Heart left ventricle (tissue), 16 donors: ENCODE results near the gene SLK. TPM values are rescaled to one million over a fixed set of nuclear protein-coding genes. Genes with fewer than 3 reads are reported as not detected.

Experiments used
- ATAC-seq, 4 donors: fragments of 200-7000 bp; cut with Tn5 transposase; one replicate each; pipeline ENCODE4 v1.9.1; 2020 to 2022; ENCODE audit warnings: moderate library complexity in 4 of 4, mild to moderate bottlenecking in 3 of 4, moderate number of reproducible peaks in 1 of 4
- DNase-seq, 5 donors: peaks; one replicate each; pipeline ENCODE4 v3.0.0-alpha.2; 2020
- H3K27ac ChIP-seq, 12 donors: fragments of 200-600 bp; sonication (generic) in 4 of 12; one replicate each; pipeline versions ENCODE4 v1.5.0 to v1.8.0; 2016 to 2022; ENCODE audit warnings: mild to moderate bottlenecking in 2 of 12
- H3K27me3 ChIP-seq, 9 donors: fragments of 200-600 bp; sonication (generic) in 2 of 9; one replicate each; pipeline versions ENCODE4 v1.5.1 to v1.8.0; 2016 to 2022; ENCODE audit warnings: mild to moderate bottlenecking in 3 of 9
- H3K36me3 ChIP-seq, 9 donors: fragments of 200-600 bp; sonication (generic) in 2 of 9; one replicate each; pipeline versions ENCODE4 v1.5.0 to v1.8.0; 2018 to 2022; ENCODE audit warnings: mild to moderate bottlenecking in 2 of 9
- H3K4me1 ChIP-seq, 12 donors: fragments of 200-600 bp; sonication (generic) in 4 of 12; one replicate each; pipeline versions ENCODE4 v1.5.0 to v1.8.0; 2016 to 2022; ENCODE audit warnings: mild to moderate bottlenecking in 3 of 12
- H3K4me3 ChIP-seq, 12 donors: fragments of 200-600 bp; sonication (generic) in 4 of 12; one replicate each; pipeline versions ENCODE4 v1.5.0 to v1.8.0; 2017 to 2022; ENCODE audit warnings: mild to moderate bottlenecking in 9 of 12, moderate library complexity in 4 of 12
- H3K9me3 ChIP-seq, 12 donors: fragments of 200-600 bp; sonication (generic) in 4 of 12; one replicate each; pipeline versions ENCODE4 v1.5.0 to v1.8.0; 2016 to 2022; ENCODE audit warnings: mild to moderate bottlenecking in 1 of 12
- POLR2A ChIP-seq, 2 donors: fragments of 450-650 bp; IDR thresholded peaks; one replicate each; pipeline ENCODE4 v1.6.1; 2017; ENCODE audit warnings: antibody characterized with exemption in 2 of 2, mild to moderate bottlenecking in 2 of 2, moderate library complexity in 2 of 2
- WGBS, 4 donors: extraction: QIAGEN DNeasy Blood & Tissue Kit in 2 of 4; methylation state at CpG; one replicate each; pipeline versions ENCODE4 v1.1.5 to v1.1.7; 2013 to 2018; 5-methylcytosine and 5-hydroxymethylcytosine counted together
- intact Hi-C, 10 donors: fragments of 100-400 bp; cut with DNase I; formaldehyde crosslinking; loops; one replicate each; pipeline versions ENCODE4 v1.11.1 to v1.14.2; 2022
- polyA plus RNA-seq, 2 donors: library from polyadenylated mRNA; stranded (reverse); fragments of 200-250 nt; gene quantifications; one replicate each; pipeline ENCODE4 v1.2.3, GENCODE V29; 2013
- total RNA-seq, 9 donors: library from RNA; depleted of rRNA in 2 of 9; stranded (reverse); fragments of >200 nt in 2 of 9; fragmentation: NEBNext Ultra II Directional in 3 of 9; extraction: Animal tissue kit (Norgen Biotek cat#: 25700) in 3 of 9; gene quantifications; one replicate each; pipeline versions ENCODE4 v1.1.0 to v1.2.4, GENCODE V29; 2016 to 2023
- TF ChIP-seq, protein P1 (sequence below), 12 donors: fragments of 200-600 bp; sonication (generic) in 4 of 12; IDR thresholded peaks; one replicate each; pipeline versions ENCODE4 v1.5.0 to v1.8.0; 2018 to 2022; ENCODE audit warnings: antibody characterized with exemption in 12 of 12, mild to moderate bottlenecking in 5 of 12
- donor health status: ischemic (EF 13 %, LVEDD 7.1; RV severe dilation, severe dysfunction).
- donor health status: healthy with polysubstance abuse.
- donor health status: DM: no; HTN: yes; CAD: no.
- donor health status: DM: no; HTN: no; CAD: no.
- donor health status: ischemic (EF 25% LVEDD 6.9; RV normal size, moderate dysfunction).
- donor health status: ischemic (EF 25% LVEDD 5.7; RV mildly dilated, moderate dysfunction).
- donor health status: healthy.
- donor health status: DM: yes; HTN: yes; CAD: no.
- donor health status: ischemic (EF 35%, LVEDD 5.7; RV mildly dilated, moderate dysfunction).
- donor health status: nonischemic (EF 11% LVEDD 7.7; RV severe dilation, severe dysfunction).
- donor health status: DM: yes; HTN: yes; CAD: no.
- donor health status: PGD.
- donor health status: ischemic (EF 29% LVEDD 5.4; RV normal size, mild dysfunction).
- donor health status: nonischemic (EF 23%, LVEDD 6.1; RV moderate dilation, normal function).

SLK gene
- total and polyA plus RNA-seq, 11 donors: 10.0 to 57.8 (median 45.2) TPM

DNA sequence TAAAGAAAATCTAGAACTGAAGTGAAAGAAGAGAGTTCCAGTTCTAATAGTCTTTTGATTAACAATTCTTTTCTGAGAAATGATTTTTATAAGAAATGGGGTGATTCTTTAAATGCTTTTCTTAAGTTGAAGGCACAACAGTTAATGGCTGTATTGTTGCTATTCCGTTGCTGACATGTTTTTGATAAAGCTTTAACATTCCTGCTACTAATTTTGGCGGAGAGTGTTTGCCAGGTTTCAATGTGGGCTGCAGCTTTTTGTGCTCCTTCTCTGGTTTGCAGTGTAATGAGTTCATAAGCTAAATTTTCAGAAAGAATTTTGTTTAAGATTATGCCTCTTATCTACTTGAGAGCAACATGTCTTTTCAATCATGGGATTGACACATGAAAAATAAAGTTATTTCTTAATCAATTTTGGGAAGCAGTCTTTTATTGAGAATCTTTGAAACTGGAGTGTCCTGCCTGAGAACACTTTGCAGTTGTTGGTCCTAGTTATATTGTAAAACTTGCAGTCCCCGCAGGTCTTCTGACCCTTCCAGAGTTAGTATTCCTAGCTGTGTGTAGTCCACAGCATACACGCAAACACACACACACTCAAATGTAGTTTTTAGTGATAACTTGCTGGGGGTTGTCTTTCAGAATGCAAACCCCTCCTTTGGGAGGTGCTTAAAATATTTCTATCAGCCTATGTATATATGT is 62.0 kb downstream of the SLK start:
- H3K4me1 ChIP-seq: peaks cover 0 to 27% (median 18%) of the 10 kb centered on the region in 12 donors
- H3K27ac ChIP-seq: peak overlapping the region; percentile 10 to 86 (median 78)
- no peaks in the 10 kb centered on the region for H3K9me3 ChIP-seq
- intact Hi-C loops: loop anchor here in 4 of 10 donors (2.0 to 10.0 kb wide), 3 partner anchors 92 to 144 kb away; partner anchors contain the start of gene SFR1 (in 2 of the 4)
- WGBS, 4 donors: 32 to 43% (median 41%) methylated on average over 4 of the region's 4 CpGs
- peaks cover 0 to 77% (median 54%) of the 10 kb centered on the region in 9 donors for H3K36me3 ChIP-seq
- H3K4me3 ChIP-seq: no peak overlapping the region
- DNase-seq (no peak), ATAC-seq (peak; percentile 14 to 53 (median 46))
- TF ChIP-seq POLR2A (IDR thresholded peaks at IDR 0.05): no peak
- TF ChIP-seq, protein P1, sequence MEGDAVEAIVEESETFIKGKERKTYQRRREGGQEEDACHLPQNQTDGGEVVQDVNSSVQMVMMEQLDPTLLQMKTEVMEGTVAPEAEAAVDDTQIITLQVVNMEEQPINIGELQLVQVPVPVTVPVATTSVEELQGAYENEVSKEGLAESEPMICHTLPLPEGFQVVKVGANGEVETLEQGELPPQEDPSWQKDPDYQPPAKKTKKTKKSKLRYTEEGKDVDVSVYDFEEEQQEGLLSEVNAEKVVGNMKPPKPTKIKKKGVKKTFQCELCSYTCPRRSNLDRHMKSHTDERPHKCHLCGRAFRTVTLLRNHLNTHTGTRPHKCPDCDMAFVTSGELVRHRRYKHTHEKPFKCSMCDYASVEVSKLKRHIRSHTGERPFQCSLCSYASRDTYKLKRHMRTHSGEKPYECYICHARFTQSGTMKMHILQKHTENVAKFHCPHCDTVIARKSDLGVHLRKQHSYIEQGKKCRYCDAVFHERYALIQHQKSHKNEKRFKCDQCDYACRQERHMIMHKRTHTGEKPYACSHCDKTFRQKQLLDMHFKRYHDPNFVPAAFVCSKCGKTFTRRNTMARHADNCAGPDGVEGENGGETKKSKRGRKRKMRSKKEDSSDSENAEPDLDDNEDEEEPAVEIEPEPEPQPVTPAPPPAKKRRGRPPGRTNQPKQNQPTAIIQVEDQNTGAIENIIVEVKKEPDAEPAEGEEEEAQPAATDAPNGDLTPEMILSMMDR (IDR thresholded peaks at IDR 0.05): no peak
- no peaks in the 10 kb centered on the region for H3K27me3 ChIP-seq

DNA sequence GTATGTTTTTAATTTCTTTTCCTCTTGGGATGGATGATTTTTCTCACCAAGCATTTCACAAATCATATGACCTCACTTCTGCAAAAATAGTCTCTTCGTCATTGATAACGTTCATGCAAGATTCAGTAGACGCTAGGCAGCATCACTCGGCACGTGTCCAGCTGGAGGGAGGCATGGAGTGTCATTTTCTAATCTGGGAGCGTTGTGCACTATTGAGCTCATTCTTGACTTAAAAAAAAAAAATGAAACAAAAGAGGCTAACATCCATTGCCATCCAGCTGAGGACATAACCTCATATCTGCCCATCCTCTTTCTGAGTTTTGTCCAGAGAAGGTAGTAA is 62.6 kb downstream of the SLK start:
- Histone ChIP-seq H3K27me3 (no peaks in the 10 kb centered on the region), H3K4me3 (no peak overlapping the region), H3K9me3 (no peaks in the 10 kb centered on the region), H3K27ac (peak overlapping the region in 11 of 12 donors; percentile 18 to 86 (median 81)), H3K4me1 (peaks cover 0 to 27% (median 16%) of the 10 kb centered on the region in 12 donors), H3K36me3 (peaks cover 0 to 75% (median 49%) of the 10 kb centered on the region in 9 donors)
- ATAC-seq: peak; percentile 81 to 89 (median 84)
- peak; percentile 87 to 93 (median 89) for DNase-seq
- intact Hi-C loops: loop anchor here in 4 of 10 donors (2.0 to 10.0 kb wide), 3 partner anchors 91 to 145 kb away; partner anchors contain the start of gene SFR1 (in 2 of the 4)
- TF ChIP-seq POLR2A (IDR thresholded peaks at IDR 0.05): no peak
- TF ChIP-seq, protein P1 (IDR thresholded peaks at IDR 0.05): no peak
- WGBS, 4 donors: 30 to 44% (median 35%) methylated on average over 6 of the region's 6 CpGs

DNA sequence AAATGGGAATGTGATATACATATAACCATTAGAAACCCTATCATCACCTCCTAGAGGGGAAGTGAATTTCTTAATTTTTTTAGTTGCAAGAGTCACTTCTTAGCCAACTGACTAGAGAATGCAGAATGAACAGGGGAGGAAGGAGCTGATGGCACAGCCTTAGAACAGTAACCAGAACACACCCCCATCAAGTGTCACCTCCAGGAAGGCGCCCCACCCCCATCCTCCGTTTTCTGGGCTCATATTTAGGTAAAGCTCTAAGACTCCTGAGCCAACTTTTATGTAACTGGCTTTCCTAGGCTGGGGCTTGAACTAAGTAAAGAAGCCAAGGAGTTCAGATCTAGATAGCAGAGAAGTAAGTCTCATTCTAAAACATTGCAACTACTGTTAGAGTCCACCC is 64.7 kb downstream of the SLK start:
- peaks cover 0 to 53% (median 27%) of the 10 kb centered on the region in 9 donors for H3K36me3 ChIP-seq
- intact Hi-C loops: loop anchor here in 1 of 10 donors (5.0 kb wide), 1 partner anchor 86 kb away; no protein-coding TSS in a partner anchor
- H3K27ac ChIP-seq: no peak overlapping the region
- no peaks in the 10 kb centered on the region for H3K9me3 ChIP-seq
- TF ChIP-seq POLR2A (IDR thresholded peaks at IDR 0.05): no peak
- TF ChIP-seq, protein P1 (IDR thresholded peaks at IDR 0.05): no peak
- no peak overlapping the region for H3K4me3 ChIP-seq
- no peak for ATAC-seq
- 72 to 81% (median 76%) methylated on average over 2 of the region's 2 CpGs for WGBS, 4 donors
- H3K27me3 ChIP-seq: no peaks in the 10 kb centered on the region
- H3K4me1 ChIP-seq: peaks cover 0 to 27% (median 16%) of the 10 kb centered on the region in 12 donors
- no peak for DNase-seq

DNA sequence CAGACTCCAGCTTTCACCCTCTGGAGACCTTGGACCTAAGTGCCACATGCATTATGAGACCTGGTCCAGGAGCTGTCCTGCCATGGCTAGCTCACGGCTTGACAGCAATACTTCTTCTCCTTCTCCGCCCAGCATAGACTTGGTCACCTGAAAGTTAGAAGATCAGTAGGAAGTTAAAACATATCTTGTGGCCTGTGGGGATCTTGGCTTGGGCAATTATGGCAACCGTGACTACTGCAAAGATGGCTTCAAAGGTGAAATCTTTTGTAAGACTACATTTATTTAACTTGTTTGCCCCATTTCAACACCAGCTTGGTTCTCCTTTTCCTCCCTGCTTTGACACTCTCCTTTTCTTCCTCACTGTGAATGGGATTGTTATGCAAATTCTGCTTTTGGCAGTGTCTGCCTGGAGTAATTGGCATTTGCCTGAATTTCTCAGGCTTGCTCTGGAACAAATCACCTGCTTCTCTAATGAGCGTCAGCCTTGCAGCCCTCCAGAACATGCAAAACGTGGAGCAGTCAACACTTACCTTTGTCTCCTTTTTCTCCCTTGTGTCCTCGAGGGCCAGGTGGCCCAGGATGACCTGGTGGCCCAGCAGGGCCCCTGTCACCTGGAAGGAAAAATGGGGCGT is 65.3 kb downstream of the SLK start:
- intact Hi-C loops: loop anchor here in 1 of 10 donors (5.0 kb wide), 1 partner anchor 85 kb away; no protein-coding TSS in a partner anchor
- peaks cover 0 to 47% (median 23%) of the 10 kb centered on the region in 9 donors for H3K36me3 ChIP-seq

More for the DNA sequence above, 65.3 kb downstream of the SLK start:
- Histone ChIP-seq H3K4me1 (peaks cover 0 to 27% (median 16%) of the 10 kb centered on the region in 12 donors), H3K27ac (no peak overlapping the region), H3K4me3 (no peak overlapping the region), H3K9me3 (no peaks in the 10 kb centered on the region), H3K27me3 (no peaks in the 10 kb centered on the region)
- ATAC-seq (no peak), DNase-seq (no peak)
- TF ChIP-seq, protein P1 (IDR thresholded peaks at IDR 0.05): no peak
- TF ChIP-seq POLR2A (IDR thresholded peaks at IDR 0.05): no peak
- 76 to 84% (median 81%) methylated on average over 7 of the region's 7 CpGs for WGBS, 4 donors
